Mucosa of stomach (tissue), 1 donor: ENCODE data around the gene TRIP13.
"Not testable (repeated sequence)": the region's sequence is repeated elsewhere in the genome, so short reads cannot be mapped to it uniquely, and the experiment has no call there.

Experiments used
- H3K27me3 ChIP-seq: one replicate; pipeline ENCODE4 v1.7.0; 2013; ENCODE audit warnings: mild to moderate bottlenecking, low read length; ENCODE audit not compliant: control insufficient read depth, insufficient read depth
- H3K36me3 ChIP-seq: one replicate; pipeline ENCODE4 v1.7.0; 2013; ENCODE audit warnings: low read length; ENCODE audit not compliant: control insufficient read depth, insufficient read depth
- H3K4me1 ChIP-seq: one replicate; pipeline ENCODE4 v1.7.0; 2013; ENCODE audit warnings: mild to moderate bottlenecking, low read length; ENCODE audit not compliant: control insufficient read depth, insufficient read depth
- H3K4me3 ChIP-seq: one replicate; pipeline ENCODE4 v1.7.0; 2013; ENCODE audit warnings: low read length
- H3K9ac ChIP-seq: one replicate; pipeline ENCODE4 v1.7.0; 2013; ENCODE audit warnings: mild to moderate bottlenecking, low read length, moderate library complexity
- H3K9me3 ChIP-seq: one replicate; pipeline ENCODE4 v1.7.0; 2013; ENCODE audit warnings: mild to moderate bottlenecking, low read length, moderate library complexity; ENCODE audit not compliant: control insufficient read depth
- donor health status: Pancreatic carcinoma.

TRIP13 gene

GRCh38 chr5:920321-920720, 27.6 kb downstream of the TRIP13 start:
- Histone ChIP-seq H3K27me3 (peaks cover 5% of the 10 kb centered on the region), H3K9me3 (no peaks in the 10 kb centered on the region), H3K4me3 (no peak overlapping the region), H3K36me3 (no peaks in the 10 kb centered on the region), H3K9ac (no peak overlapping the region), H3K4me1 (no peaks in the 10 kb centered on the region)

GRCh38 chr5:921456-922435, 29.1 kb downstream of the TRIP13 start:
- H3K4me1 ChIP-seq = no peaks in the 10 kb centered on the region
- no peak overlapping the region for H3K9ac ChIP-seq
- no peak overlapping the region for H3K4me3 ChIP-seq
- H3K36me3 ChIP-seq = no peaks in the 10 kb centered on the region
- no peaks in the 10 kb centered on the region for H3K9me3 ChIP-seq
- H3K27me3 ChIP-seq = peaks cover 20% of the 10 kb centered on the region

- Histone ChIP-seq H3K4me3 (no peak overlapping the region), H3K27me3 (peaks cover 27% of the 10 kb centered on the region), H3K36me3 (no peaks in the 10 kb centered on the region), H3K9ac (no peak overlapping the region), H3K4me1 (no peaks in the 10 kb centered on the region), H3K9me3 (no peaks in the 10 kb centered on the region)
Observed at GRCh38 chr5:922436-923280, 30.0 kb downstream of the TRIP13 start.

DNA sequence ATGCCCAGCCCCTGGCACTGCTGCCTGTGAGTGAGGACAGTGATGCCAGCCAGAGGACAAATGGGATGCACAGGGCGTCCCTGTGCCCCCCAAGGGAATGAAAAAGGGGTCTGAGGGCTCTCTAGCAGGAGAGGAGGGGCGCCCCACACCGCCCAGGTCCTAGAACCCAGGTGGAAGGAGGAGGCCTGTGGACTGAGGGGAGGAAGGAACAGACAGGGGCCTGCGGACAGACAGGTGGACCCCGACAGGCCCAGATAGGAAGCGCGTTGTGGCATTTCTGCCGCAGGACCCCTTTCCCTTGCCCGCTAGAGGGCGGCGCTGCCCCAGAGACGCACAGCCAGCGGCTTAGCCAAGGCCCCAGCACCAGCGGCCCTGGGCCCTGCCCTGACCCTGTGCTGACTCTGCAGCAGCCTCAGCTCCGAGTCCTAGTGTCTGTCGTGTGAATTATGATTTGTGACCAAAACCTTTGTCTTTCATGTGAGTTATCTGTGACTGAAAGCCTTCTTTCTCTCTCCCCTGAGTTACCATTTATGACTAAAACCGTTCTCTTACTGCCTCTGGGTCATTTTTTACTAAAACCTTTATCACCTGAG, 30.7 kb downstream of the TRIP13 start:
- H3K36me3 ChIP-seq = no peaks in the 10 kb centered on the region

DNA sequence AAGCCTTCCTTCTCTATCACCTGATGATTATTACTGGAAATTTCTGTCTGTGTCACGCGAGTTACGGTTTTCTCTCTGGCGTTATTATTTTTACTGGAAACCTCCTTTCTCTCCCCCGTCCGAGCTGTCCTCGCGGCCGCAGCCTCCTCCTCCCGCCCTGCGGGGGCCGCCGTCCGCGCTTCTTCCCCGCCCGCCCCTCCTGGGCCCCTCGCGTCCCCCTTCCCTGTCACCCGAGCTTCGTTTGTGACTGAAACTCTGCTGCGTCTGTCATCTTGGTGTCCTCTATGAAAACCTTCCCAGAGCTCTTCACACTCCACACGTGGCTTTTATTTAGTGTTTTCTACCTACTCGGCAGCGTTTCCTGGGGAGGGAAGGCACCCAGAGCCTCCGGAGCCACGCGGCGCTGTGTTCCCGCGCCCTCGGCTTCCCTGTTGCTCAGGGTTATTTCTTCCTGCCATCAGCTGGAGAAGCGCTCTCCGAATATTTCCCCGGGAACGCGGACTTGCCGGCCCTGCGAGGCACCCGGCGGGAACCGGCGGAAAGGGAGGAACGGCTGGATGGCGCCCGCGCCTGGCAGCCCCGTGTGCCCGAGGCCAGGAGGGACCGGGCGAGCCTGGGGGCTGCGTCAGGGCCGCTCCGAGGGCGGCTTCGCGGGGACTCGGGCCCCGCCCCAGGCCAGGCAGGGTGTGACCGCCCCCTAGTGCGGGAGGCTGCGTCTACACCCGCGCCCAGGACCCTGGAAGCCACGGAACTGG, 33.9 kb downstream of the TRIP13 start:
- Histone ChIP-seq H3K9me3 (no peaks in the 10 kb centered on the region), H3K4me1 (no peaks in the 10 kb centered on the region), H3K27me3 (peaks cover 31% of the 10 kb centered on the region), H3K4me3 (no peak overlapping the region), H3K36me3 (no peaks in the 10 kb centered on the region), H3K9ac (peak overlapping the region; percentile 45)

More for the DNA sequence above, 30.7 kb downstream of the TRIP13 start:
- Histone ChIP-seq H3K27me3 (peaks cover 31% of the 10 kb centered on the region), H3K9ac (no peak overlapping the region), H3K9me3 (no peaks in the 10 kb centered on the region), H3K4me3 (no peak overlapping the region), H3K4me1 (no peaks in the 10 kb centered on the region)

DNA sequence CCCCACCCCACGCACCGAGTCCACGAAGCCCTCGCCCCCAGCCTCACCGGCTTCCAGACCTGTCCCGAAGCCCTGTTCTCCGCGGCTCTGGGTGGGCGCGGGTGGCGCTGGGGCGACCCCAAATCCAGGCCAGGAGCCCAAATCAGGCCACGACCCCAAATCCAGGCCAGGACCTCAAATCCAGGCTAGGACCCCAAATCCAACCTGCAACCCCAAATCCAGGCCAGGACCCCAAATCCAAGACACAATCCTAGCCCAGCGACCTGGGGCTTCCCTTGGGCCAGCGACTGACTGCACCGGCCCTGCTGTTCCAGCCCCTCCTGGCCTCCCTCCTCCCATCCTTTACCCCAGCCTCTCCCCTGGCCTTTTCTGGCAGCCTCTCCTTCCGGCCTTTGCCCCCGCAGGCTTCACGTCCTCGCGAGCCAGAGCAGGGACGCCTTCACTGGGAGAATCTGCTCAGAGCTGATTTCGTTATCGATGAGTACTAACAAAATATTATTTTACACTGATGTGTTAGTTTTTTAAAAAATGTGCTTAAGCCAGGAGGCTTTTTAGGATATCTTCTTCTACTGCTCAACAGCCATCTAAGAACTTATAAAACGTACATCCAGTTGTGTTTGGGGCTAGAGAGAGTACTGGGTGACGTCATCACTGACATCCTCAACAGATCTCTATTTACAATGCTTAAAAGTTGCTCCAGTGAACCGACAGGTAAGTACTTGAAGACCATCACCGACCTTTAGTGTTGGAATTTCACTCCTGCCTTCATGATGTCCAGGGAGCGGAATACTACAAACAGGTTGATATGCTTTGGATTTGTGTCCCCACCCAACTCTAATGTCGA, 34.7 kb downstream of the TRIP13 start:
- no peaks in the 10 kb centered on the region for H3K36me3 ChIP-seq
- no peaks in the 10 kb centered on the region for H3K4me1 ChIP-seq
- peaks cover 31% of the 10 kb centered on the region for H3K27me3 ChIP-seq
- H3K9me3 ChIP-seq = no peaks in the 10 kb centered on the region
- H3K4me3 ChIP-seq = no peak overlapping the region
- no peak overlapping the region for H3K9ac ChIP-seq

DNA sequence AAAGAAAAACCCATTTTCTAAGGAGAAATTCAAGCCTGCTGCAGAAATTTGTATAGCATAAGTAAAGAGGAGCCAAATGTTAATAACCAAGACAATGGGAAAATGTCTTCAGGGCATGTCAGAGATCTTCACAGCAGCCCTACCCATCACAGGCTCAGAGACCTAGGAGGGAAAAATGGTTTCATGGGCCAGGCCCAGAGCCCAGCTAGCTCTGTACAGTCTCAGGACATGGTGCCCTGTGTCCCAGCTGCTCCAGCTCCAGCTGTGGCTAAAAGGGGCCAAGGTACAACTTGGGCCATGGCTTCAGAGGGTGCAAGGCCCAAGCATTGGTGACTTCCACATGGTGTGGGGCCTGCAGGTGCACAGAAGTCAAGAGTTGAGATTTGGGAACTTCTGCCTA, 36.5 kb downstream of the TRIP13 start:
- H3K36me3 ChIP-seq, H3K9me3 ChIP-seq, H3K4me3 ChIP-seq, H3K9ac ChIP-seq, H3K4me1 ChIP-seq: not testable (repeated sequence)
- H3K27me3 ChIP-seq = peaks cover 31% of the 10 kb centered on the region

- H3K27me3 ChIP-seq = peaks cover 31% of the 10 kb centered on the region
- H3K9me3 ChIP-seq = no peaks in the 10 kb centered on the region
- no peak overlapping the region for H3K4me3 ChIP-seq
- no peaks in the 10 kb centered on the region for H3K4me1 ChIP-seq
- H3K9ac ChIP-seq = no peak overlapping the region
- H3K36me3 ChIP-seq = no peaks in the 10 kb centered on the region
Observed at GRCh38 chr5:929596-929995, 36.9 kb downstream of the TRIP13 start.

DNA sequence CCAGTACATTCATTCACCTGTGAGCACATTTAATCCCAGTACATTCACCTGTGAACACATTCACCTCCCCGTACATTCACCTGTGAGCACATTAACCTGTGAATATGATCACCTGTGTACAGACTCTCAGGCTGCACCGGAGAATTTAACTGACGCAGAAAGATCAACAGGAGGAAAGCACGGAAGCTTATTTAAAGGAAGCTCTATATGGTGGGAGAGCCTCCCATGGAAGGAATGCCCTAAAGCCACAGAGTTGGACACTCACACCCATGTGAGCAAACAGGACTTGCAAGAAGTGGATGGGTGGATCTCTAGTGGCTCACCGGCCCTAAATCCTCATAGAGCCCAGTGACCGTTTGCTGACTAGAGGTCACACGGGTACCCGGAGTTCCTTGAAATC, 38.2 kb downstream of the TRIP13 start:
- Histone ChIP-seq H3K4me1 (no peaks in the 10 kb centered on the region), H3K27me3 (peaks cover 20% of the 10 kb centered on the region), H3K36me3 (no peaks in the 10 kb centered on the region), H3K9me3 (no peaks in the 10 kb centered on the region), H3K9ac (no peak overlapping the region), H3K4me3 (no peak overlapping the region)

DNA sequence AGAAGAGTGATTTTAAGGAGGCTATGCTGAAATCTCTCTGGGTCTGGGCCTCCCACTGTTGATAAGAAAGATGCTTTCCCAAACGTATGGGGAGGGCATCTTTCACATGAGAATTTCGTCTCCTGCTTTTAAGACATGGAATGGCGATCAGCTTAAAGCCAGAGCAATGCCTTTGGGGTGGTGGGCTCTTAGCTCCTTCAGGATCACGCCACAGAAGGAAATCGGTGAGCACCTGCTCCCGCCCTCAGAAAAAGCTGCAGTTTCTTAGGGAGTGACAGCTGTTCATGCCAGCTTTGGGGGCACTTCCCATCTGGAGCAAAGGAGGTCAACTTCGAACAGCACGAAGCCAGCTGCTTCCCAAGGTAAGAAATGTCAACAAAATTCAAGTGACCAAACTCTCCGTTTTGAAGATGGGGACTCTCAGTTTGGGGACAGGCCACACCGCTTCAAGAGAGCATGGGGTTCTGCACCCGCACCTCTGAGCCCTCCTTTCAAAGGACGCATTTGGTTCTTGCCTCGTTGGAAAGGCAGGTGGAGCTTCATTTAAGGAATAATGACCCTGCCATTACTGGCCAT, 39.0 kb downstream of the TRIP13 start:
- H3K9me3 ChIP-seq = no peaks in the 10 kb centered on the region
- no peak overlapping the region for H3K4me3 ChIP-seq
- no peaks in the 10 kb centered on the region for H3K4me1 ChIP-seq
- H3K9ac ChIP-seq = no peak overlapping the region
- H3K36me3 ChIP-seq = no peaks in the 10 kb centered on the region
- H3K27me3 ChIP-seq = peaks cover 12% of the 10 kb centered on the region
